Middle frontal gyrus (tissue), 1 donor: ENCODE data around the gene PTPRN2.
"Not testable (repeated sequence)": the region's sequence is repeated elsewhere in the genome, so short reads cannot be mapped to it uniquely, and the experiment has no call there.

Experiments used
- DNase-seq: peaks from one replicate; pipeline ENCODE4 v3.0.0-alpha.2; 2015; ENCODE audit warnings: low spot score; ENCODE audit errors: extremely low spot score

The PTPRN2 gene

GRCh38 chr7:157923903-157924630, 663.6 kb downstream of the PTPRN2 start:
- no peak for DNase-seq

- no peak for DNase-seq
Observed at GRCh38 chr7:157922576-157922975, 665.0 kb downstream of the PTPRN2 start.

- DNase-seq: no peak
Observed at GRCh38 chr7:157918326-157919080, 669.1 kb downstream of the PTPRN2 start.

GRCh38 chr7:157916946-157917640, 670.5 kb downstream of the PTPRN2 start:
- no peak for DNase-seq

GRCh38 chr7:157910446-157910845, 677.2 kb downstream of the PTPRN2 start:
- no peak for DNase-seq

- not testable (repeated sequence) for DNase-seq
Observed at GRCh38 chr7:157910045-157910444, 677.6 kb downstream of the PTPRN2 start.

GRCh38 chr7:157909370-157909769, 678.3 kb downstream of the PTPRN2 start:
- DNase-seq: no peak

GRCh38 chr7:157908006-157908782, 679.4 kb downstream of the PTPRN2 start:
- DNase-seq: no peak

- no peak for DNase-seq
Observed at GRCh38 chr7:157907091-157907490, 680.5 kb downstream of the PTPRN2 start.

- DNase-seq: no peak
Observed at GRCh38 chr7:157906583-157906982, 681.0 kb downstream of the PTPRN2 start.

- DNase-seq: no peak
Observed at GRCh38 chr7:157905651-157906461, 681.8 kb downstream of the PTPRN2 start.

GRCh38 chr7:157904866-157905570, 682.6 kb downstream of the PTPRN2 start:
- no peak for DNase-seq

- no peak for DNase-seq
Observed at GRCh38 chr7:157904211-157904865, 683.3 kb downstream of the PTPRN2 start.

- DNase-seq: peak; percentile 42
Observed at GRCh38 chr7:157903710-157904109, 683.9 kb downstream of the PTPRN2 start.

GRCh38 chr7:157903296-157903695, 684.3 kb downstream of the PTPRN2 start:
- DNase-seq: no peak

GRCh38 chr7:157901816-157902610, 685.6 kb downstream of the PTPRN2 start:
- not testable (repeated sequence) for DNase-seq

- DNase-seq: no peak
Observed at GRCh38 chr7:157901166-157901565, 686.5 kb downstream of the PTPRN2 start.

- DNase-seq: no peak
Observed at GRCh38 chr7:157900556-157900955, 687.1 kb downstream of the PTPRN2 start.

GRCh38 chr7:157900011-157900410, 687.6 kb downstream of the PTPRN2 start:
- no peak for DNase-seq
